Ishikawa (cell line): Measurements from ENCODE around the gene NTN1.

ENCODE experiments used
- CEBPB ChIP-seq: IDR thresholded peaks from 2 replicates; pipeline ENCODE4 v1.6.1; 2012
- EGR1 ChIP-seq: IDR thresholded peaks from 2 replicates; pipeline ENCODE4 v1.6.1; 2012
- EP300 ChIP-seq: IDR thresholded peaks from 2 replicates; pipeline ENCODE4 v1.6.1; 2012; ENCODE audit warnings: borderline replicate concordance
- FOXM1 ChIP-seq: IDR thresholded peaks from 2 replicates; pipeline ENCODE4 v1.6.1; 2012; ENCODE audit warnings: low read depth, borderline replicate concordance
- MAX ChIP-seq: IDR thresholded peaks from 2 replicates; pipeline ENCODE4 v1.6.1; 2012
- NFIC ChIP-seq: IDR thresholded peaks from 2 replicates; pipeline ENCODE4 v1.6.1; 2012
- RAD21 ChIP-seq: IDR thresholded peaks from 2 replicates; pipeline ENCODE4 v1.6.1; 2012; ENCODE audit warnings: low read depth
- REST ChIP-seq: IDR thresholded peaks from 2 replicates; pipeline ENCODE4 v1.6.1; 2012; ENCODE audit warnings: low read depth, mild to moderate bottlenecking
- TCF12 ChIP-seq: IDR thresholded peaks from 2 replicates; pipeline ENCODE4 v1.6.1; 2012; ENCODE audit warnings: low read depth
- USF1 ChIP-seq: IDR thresholded peaks from 2 replicates; pipeline ENCODE4 v1.6.1; 2012
- YY1 ChIP-seq: IDR thresholded peaks from 2 replicates; pipeline ENCODE4 v1.6.1; 2012; ENCODE audit warnings: low read depth
- ZBTB7A ChIP-seq: IDR thresholded peaks from 2 replicates; pipeline ENCODE4 v1.6.1; 2012; ENCODE audit warnings: low read depth

DNA sequence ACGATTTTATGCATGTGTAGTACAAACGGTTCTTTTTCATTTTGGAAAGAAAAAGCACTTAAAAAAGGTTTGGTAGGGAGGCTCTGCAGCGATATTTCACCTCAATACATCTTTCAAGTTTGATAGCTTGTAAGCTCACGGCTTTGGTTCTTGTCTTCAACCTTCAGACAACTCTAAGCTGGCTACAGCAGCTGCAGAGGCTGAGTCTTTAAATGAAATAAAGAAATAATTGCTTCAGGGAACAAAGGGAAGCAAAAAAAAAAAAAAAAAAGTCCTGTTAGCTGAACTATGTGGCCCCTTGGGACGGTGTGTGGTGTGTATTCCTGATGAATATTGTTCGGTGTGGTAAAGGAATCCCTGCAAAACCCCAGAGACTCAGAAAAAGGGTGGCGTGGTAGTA is 265.1 kb downstream of the NTN1 start:
- no peak for TF ChIP-seq CEBPB
- no peak for TF ChIP-seq YY1
- TF ChIP-seq EP300, result no peak
- no peak for TF ChIP-seq EGR1
- no peak for TF ChIP-seq RAD21
- TF ChIP-seq MAX, result no peak
- no peak for TF ChIP-seq USF1
- TF ChIP-seq NFIC, result no peak
- TF ChIP-seq FOXM1, result no peak
- TF ChIP-seq REST, result no peak
- no peak for TF ChIP-seq ZBTB7A
- no peak for TF ChIP-seq TCF12
